RWPE1 (cell line): Measurements from ENCODE around the gene GLRB.
A peak's percentile ranks its signal among the peaks of the same experiment; 100 is the strongest.
"Not testable (repeated sequence)": the region's sequence is repeated elsewhere in the genome, so short reads cannot be mapped to it uniquely, and the experiment has no call there.

Source experiments
- CTCF ChIA-PET: fragments of 350-600 bp; sonication (Branson Sonifier 250); formaldehyde crosslinking; extraction: SDS; loops from one replicate; lab custom pipeline; 2021; lab: Yijun Ruan, JAX
- POLR2A ChIA-PET: fragments of 400-600 bp; formaldehyde crosslinking; extraction: SDS; loops from one replicate; lab custom pipeline; 2020; ENCODE audit warnings: antibody characterized with exemption; ENCODE audit not compliant: low non-redundant PET; lab: Yijun Ruan, JAX
- DNase-seq: peaks from one replicate; pipeline ENCODE4 v3.0.0; 2012; ENCODE audit warnings: low spot score
- H3K27ac ChIP-seq: fragments of 450-650 bp; 2 replicates; pipeline ENCODE4 v1.5.1; 2017
- TF ChIP-seq, protein P1 (sequence below): fragments of 450-650 bp; conservative IDR thresholded peaks from 2 replicates; pipeline ENCODE4 v1.5.1; 2017; ENCODE audit warnings: low read depth, mild to moderate bottlenecking

Gene GLRB

GRCh38 chr4:157050561-157050960 lies 25.4 kb upstream of the GLRB start:
- POLR2A ChIA-PET: no interaction called here
- TF ChIP-seq, protein P1, sequence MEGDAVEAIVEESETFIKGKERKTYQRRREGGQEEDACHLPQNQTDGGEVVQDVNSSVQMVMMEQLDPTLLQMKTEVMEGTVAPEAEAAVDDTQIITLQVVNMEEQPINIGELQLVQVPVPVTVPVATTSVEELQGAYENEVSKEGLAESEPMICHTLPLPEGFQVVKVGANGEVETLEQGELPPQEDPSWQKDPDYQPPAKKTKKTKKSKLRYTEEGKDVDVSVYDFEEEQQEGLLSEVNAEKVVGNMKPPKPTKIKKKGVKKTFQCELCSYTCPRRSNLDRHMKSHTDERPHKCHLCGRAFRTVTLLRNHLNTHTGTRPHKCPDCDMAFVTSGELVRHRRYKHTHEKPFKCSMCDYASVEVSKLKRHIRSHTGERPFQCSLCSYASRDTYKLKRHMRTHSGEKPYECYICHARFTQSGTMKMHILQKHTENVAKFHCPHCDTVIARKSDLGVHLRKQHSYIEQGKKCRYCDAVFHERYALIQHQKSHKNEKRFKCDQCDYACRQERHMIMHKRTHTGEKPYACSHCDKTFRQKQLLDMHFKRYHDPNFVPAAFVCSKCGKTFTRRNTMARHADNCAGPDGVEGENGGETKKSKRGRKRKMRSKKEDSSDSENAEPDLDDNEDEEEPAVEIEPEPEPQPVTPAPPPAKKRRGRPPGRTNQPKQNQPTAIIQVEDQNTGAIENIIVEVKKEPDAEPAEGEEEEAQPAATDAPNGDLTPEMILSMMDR: no peak
- DNase-seq: no peak
- no peak overlapping the region for H3K27ac ChIP-seq
- CTCF ChIA-PET: no interaction called here

DNA sequence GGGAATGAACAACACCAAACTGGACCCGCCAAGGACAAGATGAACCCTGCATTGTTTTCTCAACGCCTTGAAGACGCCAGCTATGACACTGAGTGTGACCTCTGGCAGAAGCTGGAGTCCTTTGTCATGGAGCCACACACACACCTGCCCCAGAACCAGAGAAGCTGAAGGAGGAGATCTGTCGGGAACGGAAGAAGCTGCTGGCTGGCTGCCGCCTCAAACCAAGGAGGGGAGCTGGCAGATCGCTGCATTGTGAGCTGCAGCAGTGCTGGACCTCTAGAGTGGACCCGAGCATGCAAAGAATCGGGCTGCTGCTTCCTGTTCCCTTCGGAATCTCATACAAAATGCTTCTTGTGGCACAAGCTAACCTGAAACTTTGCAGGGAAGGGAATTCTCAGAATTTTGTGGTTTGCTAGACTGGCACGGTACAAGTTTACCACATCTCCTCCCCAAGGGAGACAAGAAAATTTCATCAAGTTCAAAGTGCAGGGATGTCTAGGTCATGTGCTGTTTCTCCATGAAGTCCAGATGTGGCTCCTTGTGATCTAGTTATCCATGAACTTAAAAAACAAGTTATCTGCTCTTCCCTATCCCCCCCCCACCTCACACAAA lies 23.4 kb upstream of the GLRB start:
- H3K27ac ChIP-seq: no peak overlapping the region
- no peak for DNase-seq
- POLR2A ChIA-PET: no interaction called here
- CTCF ChIA-PET: interaction anchor here (0.6 to 0.7 kb wide), 2 partner anchors 588 to 1272 kb away, joined by 3 read pairs; no protein-coding TSS in a partner anchor
- TF ChIP-seq, protein P1: no peak

DNA sequence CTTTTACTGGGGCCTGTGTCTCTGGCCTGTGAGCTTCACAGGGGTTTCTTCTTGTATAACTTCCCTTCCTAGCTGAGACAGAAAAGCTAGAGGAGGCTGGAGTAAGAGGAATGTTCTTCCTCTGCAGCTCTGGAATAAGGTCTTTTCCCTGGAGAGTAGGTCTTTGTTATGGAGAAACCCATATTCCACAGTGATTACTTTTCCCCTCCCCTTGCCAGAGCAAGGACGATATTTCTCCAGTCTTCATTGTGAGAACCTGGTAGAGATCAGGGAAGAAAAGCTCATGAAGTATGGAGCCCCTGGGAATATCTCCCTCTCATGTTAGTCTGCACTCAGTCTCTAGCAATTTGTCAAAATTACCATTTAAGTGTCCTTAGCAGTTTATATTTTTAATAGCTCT lies 18.7 kb upstream of the GLRB start:
- TF ChIP-seq, protein P1: no peak
- DNase-seq: no peak
- POLR2A ChIA-PET: no interaction called here
- CTCF ChIA-PET: no interaction called here
- H3K27ac ChIP-seq: no peak overlapping the region

DNA sequence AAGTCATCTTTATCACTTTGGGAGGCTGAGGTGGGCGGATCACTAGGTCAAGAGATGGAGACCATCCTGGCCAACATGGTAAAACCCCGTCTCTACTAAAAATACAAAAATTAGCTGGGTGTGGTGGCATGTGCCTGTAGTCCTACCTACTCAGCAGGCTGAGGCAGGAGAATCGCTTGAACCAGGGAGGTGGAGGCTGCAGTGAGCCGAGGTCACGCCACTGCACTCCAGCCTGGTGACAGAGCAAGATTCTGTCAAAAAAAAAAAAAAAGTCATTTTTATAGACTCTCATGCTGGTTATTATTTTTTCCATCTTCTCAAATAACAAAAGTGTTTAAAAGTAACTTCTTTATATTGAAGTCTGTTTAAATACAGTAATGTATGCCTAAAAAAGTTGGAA lies 17.1 kb upstream of the GLRB start:
- DNase-seq, POLR2A ChIA-PET, H3K27ac ChIP-seq: not testable (repeated sequence)
- CTCF ChIA-PET: interaction anchor here (0.5 to 0.7 kb wide), 2 partner anchors 16 to 35 kb away, joined by 3 read pairs; no protein-coding TSS in a partner anchor

GRCh38 chr4:157072002-157072401 lies 3.9 kb upstream of the GLRB start:
- ChIA-PET CTCF (no interaction called here), POLR2A (no interaction called here)
- no peak overlapping the region for H3K27ac ChIP-seq
- peak; percentile 26 for DNase-seq
- TF ChIP-seq, protein P1: no peak

- DNase-seq: no peak
- ChIA-PET CTCF (interaction anchor here (0.6 to 1.0 kb wide), 3 partner anchors 30 to 818 kb away, joined by 3 read pairs; no protein-coding TSS in a partner anchor), POLR2A (no interaction called here)
- TF ChIP-seq, protein P1: no peak
- H3K27ac ChIP-seq: no peak overlapping the region
Measured at GRCh38 chr4:157075401-157075800, 549 bp upstream of the GLRB start.

DNA sequence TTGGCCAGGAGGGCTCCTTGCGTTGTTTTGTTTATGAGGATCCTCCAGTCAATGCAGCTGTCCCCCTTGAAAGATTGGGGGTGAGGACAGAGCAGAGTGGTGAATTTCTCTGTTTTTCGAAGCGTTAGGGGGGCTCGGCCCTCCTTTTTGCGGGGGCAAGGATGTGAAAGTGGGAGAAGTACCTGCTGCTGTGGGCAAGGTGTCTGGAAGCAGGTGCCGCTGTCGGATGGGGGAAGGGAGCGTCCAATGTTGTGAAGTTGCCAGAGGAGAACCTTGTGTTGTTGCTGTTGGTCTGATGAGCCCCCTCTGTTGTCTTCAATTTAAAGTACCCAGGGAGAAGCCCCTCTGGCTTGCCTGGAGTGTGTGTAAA lies 613 bp downstream of the GLRB start:
- POLR2A ChIA-PET: interaction anchor here (0.7 kb wide), 1 partner anchor 898 kb away, joined by 3 read pairs; no protein-coding TSS in a partner anchor
- CTCF ChIA-PET: no interaction called here
- DNase-seq: no peak

More for the DNA sequence above, 613 bp downstream of the GLRB start:
- TF ChIP-seq, protein P1: no peak
- no peak overlapping the region for H3K27ac ChIP-seq
